Neutrophil (primary cell): Measurements from ENCODE around the gene SPG11.

Experiments
- H3K27ac ChIP-seq: fragments of 200-600 bp; sonication (generic); 2 replicates; pipeline ENCODE4 v1.5.1; 2016; ENCODE audit warnings: mild to moderate bottlenecking, moderate library complexity
- H3K27me3 ChIP-seq: fragments of 200-600 bp; sonication (generic); 2 replicates; pipeline ENCODE4 v1.6.0; 2016; ENCODE audit warnings: mild to moderate bottlenecking
- H3K36me3 ChIP-seq: fragments of 200-600 bp; sonication (generic); 2 replicates; pipeline ENCODE4 v1.5.1; 2017
- H3K4me1 ChIP-seq, 2 experiments: fragments of 200-600 bp in 1 of 2; sonication (generic) in 1 of 2; 1 replicate in 1 of 2; 2 replicates in 1 of 2; pipeline versions ENCODE4 v1.5.1 to v1.6.1; 2013 to 2016; ENCODE audit warnings: low read depth in 1 of 2, low read length in 1 of 2, mild to moderate bottlenecking in 1 of 2, moderate library complexity in 1 of 2; ENCODE audit not compliant: control insufficient read depth in 1 of 2, insufficient read depth in 1 of 2
- H3K4me3 ChIP-seq, 2 experiments: fragments of 200-600 bp in 1 of 2; sonication (generic) in 1 of 2; 1 replicate in 1 of 2; 2 replicates in 1 of 2; pipeline ENCODE4 v1.5.1; 2013 to 2016; ENCODE audit warnings: low read depth in 1 of 2, low read length in 1 of 2, mild to moderate bottlenecking in 1 of 2, moderate library complexity in 1 of 2
- H3K9me3 ChIP-seq: fragments of 200-600 bp; sonication (generic); 2 replicates; pipeline ENCODE4 v1.5.1; 2016
- TF ChIP-seq, protein P1 (sequence below): fragments of 200-600 bp; sonication (generic); IDR thresholded peaks from 2 replicates; pipeline ENCODE4 v1.5.1; 2016; ENCODE audit warnings: antibody characterized with exemption

Gene SPG11, protein sequence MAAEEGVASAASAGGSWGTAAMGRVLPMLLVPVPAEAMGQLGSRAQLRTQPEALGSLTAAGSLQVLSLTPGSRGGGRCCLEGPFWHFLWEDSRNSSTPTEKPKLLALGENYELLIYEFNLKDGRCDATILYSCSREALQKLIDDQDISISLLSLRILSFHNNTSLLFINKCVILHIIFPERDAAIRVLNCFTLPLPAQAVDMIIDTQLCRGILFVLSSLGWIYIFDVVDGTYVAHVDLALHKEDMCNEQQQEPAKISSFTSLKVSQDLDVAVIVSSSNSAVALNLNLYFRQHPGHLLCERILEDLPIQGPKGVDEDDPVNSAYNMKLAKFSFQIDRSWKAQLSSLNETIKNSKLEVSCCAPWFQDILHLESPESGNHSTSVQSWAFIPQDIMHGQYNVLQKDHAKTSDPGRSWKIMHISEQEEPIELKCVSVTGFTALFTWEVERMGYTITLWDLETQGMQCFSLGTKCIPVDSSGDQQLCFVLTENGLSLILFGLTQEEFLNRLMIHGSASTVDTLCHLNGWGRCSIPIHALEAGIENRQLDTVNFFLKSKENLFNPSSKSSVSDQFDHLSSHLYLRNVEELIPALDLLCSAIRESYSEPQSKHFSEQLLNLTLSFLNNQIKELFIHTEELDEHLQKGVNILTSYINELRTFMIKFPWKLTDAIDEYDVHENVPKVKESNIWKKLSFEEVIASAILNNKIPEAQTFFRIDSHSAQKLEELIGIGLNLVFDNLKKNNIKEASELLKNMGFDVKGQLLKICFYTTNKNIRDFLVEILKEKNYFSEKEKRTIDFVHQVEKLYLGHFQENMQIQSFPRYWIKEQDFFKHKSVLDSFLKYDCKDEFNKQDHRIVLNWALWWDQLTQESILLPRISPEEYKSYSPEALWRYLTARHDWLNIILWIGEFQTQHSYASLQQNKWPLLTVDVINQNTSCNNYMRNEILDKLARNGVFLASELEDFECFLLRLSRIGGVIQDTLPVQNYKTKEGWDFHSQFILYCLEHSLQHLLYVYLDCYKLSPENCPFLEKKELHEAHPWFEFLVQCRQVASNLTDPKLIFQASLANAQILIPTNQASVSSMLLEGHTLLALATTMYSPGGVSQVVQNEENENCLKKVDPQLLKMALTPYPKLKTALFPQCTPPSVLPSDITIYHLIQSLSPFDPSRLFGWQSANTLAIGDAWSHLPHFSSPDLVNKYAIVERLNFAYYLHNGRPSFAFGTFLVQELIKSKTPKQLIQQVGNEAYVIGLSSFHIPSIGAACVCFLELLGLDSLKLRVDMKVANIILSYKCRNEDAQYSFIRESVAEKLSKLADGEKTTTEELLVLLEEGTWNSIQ (N-terminal part only)

GRCh38 chr15:44663410-44664308 is at the start of gene SPG11:
Gene SPG11 (minus strand): TSS chr15:44663662. CDS start chr15:44663647, 15 bp downstream.
- no peaks in the 10 kb centered on the region for H3K27me3 ChIP-seq
- peak within 1 kb of the TSS; percentile 87 to 100 for H3K4me3 ChIP-seq
- H3K36me3 ChIP-seq = peaks cover 17% of the 10 kb centered on the region
- H3K4me1 ChIP-seq = peaks cover 32 to 42% of the 10 kb centered on the region in 2 experiments
- no peaks in the 10 kb centered on the region for H3K9me3 ChIP-seq
- H3K27ac ChIP-seq = peak within 1 kb of the TSS; percentile 99
- TF ChIP-seq, protein P1, sequence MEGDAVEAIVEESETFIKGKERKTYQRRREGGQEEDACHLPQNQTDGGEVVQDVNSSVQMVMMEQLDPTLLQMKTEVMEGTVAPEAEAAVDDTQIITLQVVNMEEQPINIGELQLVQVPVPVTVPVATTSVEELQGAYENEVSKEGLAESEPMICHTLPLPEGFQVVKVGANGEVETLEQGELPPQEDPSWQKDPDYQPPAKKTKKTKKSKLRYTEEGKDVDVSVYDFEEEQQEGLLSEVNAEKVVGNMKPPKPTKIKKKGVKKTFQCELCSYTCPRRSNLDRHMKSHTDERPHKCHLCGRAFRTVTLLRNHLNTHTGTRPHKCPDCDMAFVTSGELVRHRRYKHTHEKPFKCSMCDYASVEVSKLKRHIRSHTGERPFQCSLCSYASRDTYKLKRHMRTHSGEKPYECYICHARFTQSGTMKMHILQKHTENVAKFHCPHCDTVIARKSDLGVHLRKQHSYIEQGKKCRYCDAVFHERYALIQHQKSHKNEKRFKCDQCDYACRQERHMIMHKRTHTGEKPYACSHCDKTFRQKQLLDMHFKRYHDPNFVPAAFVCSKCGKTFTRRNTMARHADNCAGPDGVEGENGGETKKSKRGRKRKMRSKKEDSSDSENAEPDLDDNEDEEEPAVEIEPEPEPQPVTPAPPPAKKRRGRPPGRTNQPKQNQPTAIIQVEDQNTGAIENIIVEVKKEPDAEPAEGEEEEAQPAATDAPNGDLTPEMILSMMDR = peak; percentile 99

- Histone ChIP-seq H3K36me3 (peaks cover 58% of the 10 kb centered on the region), H3K27me3 (no peaks in the 10 kb centered on the region), H3K4me1 (peaks cover 51 to 55% of the 10 kb centered on the region in 2 experiments)
Measured at GRCh38 chr15:44712346-44713005, 49.0 kb upstream of the SPG11 start.

GRCh38 chr15:44711743-44712345 is 48.4 kb upstream of the SPG11 start:
- H3K9me3 ChIP-seq = peaks cover 2% of the 10 kb centered on the region
- peaks cover 54% of the 10 kb centered on the region for H3K36me3 ChIP-seq
- peaks cover 46 to 48% of the 10 kb centered on the region in 2 experiments for H3K4me1 ChIP-seq
- peak overlapping the region; percentile 96 for H3K27ac ChIP-seq
- H3K27me3 ChIP-seq = no peaks in the 10 kb centered on the region
- TF ChIP-seq, protein P1 = no peak
- peak overlapping the region; percentile 100 for H3K4me3 ChIP-seq

More at GRCh38 chr15:44712346-44713005, 49.0 kb upstream of the SPG11 start:
- Histone ChIP-seq H3K9me3 (peaks cover 6% of the 10 kb centered on the region), H3K4me3 (peak overlapping the region; percentile 100), H3K27ac (peak overlapping the region; percentile 96)
- TF ChIP-seq, protein P1 = no peak

GRCh38 chr15:44711096-44711742 is 47.8 kb upstream of the SPG11 start, which contains the start of the genes B2M and PATL2:
Gene B2M (plus strand): TSS chr15:44711517. CDS start chr15:44711547, 30 bp downstream.
Gene PATL2 (minus strand): TSS chr15:44711323. CDS start chr15:44676490, 34,833 bp downstream.
- Histone ChIP-seq H3K27me3 (no peaks in the 10 kb centered on the region), H3K36me3 (peaks cover 48% of the 10 kb centered on the region), H3K4me1 (peaks cover 42% of the 10 kb centered on the region in 2 experiments), H3K27ac (peak within 1 kb of the TSS; percentile 96), H3K9me3 (no peaks in the 10 kb centered on the region), H3K4me3 (peak within 1 kb of the TSS; percentile 100)
- TF ChIP-seq, protein P1 = no peak
